Duodenal mucosa (tissue), 2 donors: ENCODE measurements around the gene TNIP3.

Experiments
- H3K27ac ChIP-seq: one replicate; pipeline ENCODE4 v1.7.0; 2013; ENCODE audit warnings: low read depth, low read length
- H3K27me3 ChIP-seq, 2 donors: one replicate each; pipeline ENCODE4 v1.7.0; 2013; ENCODE audit warnings: low read length in 2 of 2, control low read depth in 1 of 2; ENCODE audit not compliant: insufficient read depth in 2 of 2, control insufficient read depth in 1 of 2
- H3K36me3 ChIP-seq, 2 donors: one replicate each; pipeline ENCODE4 v1.7.0; 2013; ENCODE audit warnings: low read length in 2 of 2, control low read depth in 1 of 2; ENCODE audit not compliant: insufficient read depth in 2 of 2, control insufficient read depth in 1 of 2
- H3K4me1 ChIP-seq, 2 donors: one replicate each; pipeline ENCODE4 v1.7.0; 2013; ENCODE audit warnings: low read length in 2 of 2, control low read depth in 1 of 2; ENCODE audit not compliant: insufficient read depth in 2 of 2, control insufficient read depth in 1 of 2
- H3K4me3 ChIP-seq, 2 donors: one replicate each; pipeline ENCODE4 v1.7.0; 2013; ENCODE audit warnings: low read length in 2 of 2, low read depth in 1 of 2
- H3K9ac ChIP-seq, 2 donors: one replicate each; pipeline ENCODE4 v1.7.0; 2013; ENCODE audit warnings: low read length in 2 of 2, low read depth in 1 of 2
- H3K9me3 ChIP-seq, 2 donors: one replicate each; pipeline ENCODE4 v1.7.0; 2013; ENCODE audit warnings: low read length in 2 of 2, control low read depth in 1 of 2; ENCODE audit not compliant: control insufficient read depth in 1 of 2

TNIP3 gene

DNA sequence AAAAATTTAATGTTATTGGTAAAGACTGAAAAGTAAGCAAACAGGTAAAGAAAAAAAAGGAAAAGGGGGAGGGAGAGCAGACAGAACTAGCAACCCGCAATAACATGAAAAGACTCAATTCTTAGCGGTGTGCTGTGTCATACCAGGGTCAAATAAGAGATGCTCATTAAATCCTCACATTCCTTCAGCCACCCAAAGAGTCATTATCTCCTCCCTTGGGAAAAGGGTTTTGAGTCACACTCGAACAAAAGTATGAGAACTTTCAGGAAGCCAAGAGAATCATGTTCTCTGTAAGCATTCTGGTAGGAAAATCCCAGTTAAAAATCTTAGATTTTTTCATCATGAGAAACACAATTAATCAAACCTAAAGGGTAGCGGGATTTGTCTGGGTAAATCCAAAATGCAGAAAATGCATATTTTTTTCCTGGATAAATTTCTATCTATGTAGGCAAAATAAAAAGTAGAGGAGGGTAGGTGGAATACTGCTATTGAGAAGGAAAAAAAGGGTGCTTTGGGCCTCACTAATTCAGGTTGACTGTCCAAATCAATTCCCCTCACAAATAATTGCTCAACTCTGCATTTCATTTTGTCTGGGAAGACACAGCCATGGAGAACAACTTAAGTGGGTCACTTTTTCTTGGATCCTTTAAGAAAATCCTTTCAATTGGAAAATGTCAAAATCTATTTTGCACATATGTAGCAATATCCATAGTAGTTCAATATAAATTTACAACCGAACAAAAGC, 23.2 kb downstream of the TNIP3 start:
- no peak overlapping the region for H3K27ac ChIP-seq
- H3K27me3 ChIP-seq, result no peaks in the 10 kb centered on the region
- H3K36me3 ChIP-seq, result no peaks in the 10 kb centered on the region
- no peak overlapping the region for H3K9ac ChIP-seq
- no peak overlapping the region for H3K4me3 ChIP-seq
- peaks cover 0 to 9% of the 10 kb centered on the region in 2 donors for H3K4me1 ChIP-seq
- no peaks in the 10 kb centered on the region for H3K9me3 ChIP-seq

DNA sequence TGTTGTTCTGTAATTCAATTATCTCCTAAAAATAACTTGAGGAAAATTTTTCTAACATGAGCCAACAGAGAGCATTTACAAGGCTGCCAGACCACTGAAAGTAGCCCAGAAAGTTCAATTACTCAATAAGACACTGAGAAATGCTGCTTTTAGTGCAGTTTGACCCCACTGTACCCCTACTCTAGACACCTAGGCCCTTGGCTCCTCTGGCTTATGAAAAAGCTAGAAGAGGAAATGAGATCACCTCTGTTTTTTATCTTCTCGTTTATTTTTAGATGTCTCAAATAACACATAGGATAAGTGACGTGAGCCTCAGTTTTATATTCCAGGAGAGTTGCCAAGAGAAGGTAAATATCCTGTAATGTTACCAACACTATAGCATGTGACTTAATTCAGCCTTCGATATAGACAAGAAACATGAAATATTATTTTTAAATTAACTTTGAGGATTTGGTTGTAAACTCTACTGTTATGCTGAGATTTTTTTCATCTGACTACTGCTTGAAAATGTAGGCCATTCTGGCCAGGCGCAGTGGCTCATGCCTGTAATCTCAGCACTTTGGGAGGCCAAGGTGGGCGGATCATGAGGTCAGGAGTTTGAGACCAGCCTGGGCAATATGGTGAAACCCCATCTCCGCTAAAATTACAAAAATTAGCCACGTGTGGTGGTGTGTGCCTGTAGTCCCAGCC, 24.4 kb downstream of the TNIP3 start:
- H3K27ac ChIP-seq, result no peak overlapping the region
- H3K4me3 ChIP-seq, result no peak overlapping the region
- no peaks in the 10 kb centered on the region for H3K9me3 ChIP-seq
- H3K27me3 ChIP-seq, result no peaks in the 10 kb centered on the region
- H3K9ac ChIP-seq, result no peak overlapping the region
- peaks cover 0 to 9% of the 10 kb centered on the region in 2 donors for H3K4me1 ChIP-seq
- H3K36me3 ChIP-seq, result no peaks in the 10 kb centered on the region

DNA sequence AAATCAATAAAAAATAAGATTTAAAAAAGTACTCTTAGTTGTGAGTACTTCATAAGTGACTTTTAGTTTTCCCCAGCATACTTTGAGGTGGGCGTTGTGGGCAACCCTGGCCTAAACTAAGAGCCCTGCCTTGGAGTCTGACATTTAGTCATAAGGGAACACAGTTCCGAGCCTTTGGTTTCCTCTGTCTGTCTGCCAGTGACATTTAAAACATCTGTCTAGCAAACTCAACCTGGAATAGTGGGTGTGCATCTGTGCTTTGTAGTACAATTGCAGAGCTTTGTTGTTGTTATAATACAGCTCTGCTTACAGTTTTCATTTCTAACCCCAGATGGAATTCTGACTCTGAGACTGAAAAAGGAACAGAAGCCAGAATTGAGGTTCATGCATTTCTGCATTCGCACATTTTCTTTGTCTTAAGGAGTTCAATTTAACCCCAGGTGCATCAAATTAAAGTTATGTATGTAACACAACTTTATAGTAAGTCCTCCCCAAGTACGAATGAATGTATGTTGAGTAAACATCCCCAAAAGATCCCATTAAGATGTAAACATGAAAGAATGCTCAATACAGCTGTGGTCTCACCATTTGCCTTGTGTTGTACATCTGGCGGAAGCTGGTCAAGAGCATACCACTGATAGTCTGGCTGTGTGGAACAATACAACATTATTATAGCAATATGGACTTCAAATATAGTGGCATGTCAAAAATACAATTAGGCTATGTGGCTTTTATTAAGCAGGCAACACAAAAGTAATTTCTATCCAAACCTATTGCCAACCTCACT, 25.9 kb downstream of the TNIP3 start:
- H3K4me3 ChIP-seq, result no peak overlapping the region
- no peak overlapping the region for H3K9ac ChIP-seq
- no peaks in the 10 kb centered on the region for H3K9me3 ChIP-seq
- H3K27me3 ChIP-seq, result no peaks in the 10 kb centered on the region
- peaks cover 0 to 9% of the 10 kb centered on the region in 2 donors for H3K4me1 ChIP-seq
- H3K27ac ChIP-seq, result no peak overlapping the region
- H3K36me3 ChIP-seq, result no peaks in the 10 kb centered on the region

DNA sequence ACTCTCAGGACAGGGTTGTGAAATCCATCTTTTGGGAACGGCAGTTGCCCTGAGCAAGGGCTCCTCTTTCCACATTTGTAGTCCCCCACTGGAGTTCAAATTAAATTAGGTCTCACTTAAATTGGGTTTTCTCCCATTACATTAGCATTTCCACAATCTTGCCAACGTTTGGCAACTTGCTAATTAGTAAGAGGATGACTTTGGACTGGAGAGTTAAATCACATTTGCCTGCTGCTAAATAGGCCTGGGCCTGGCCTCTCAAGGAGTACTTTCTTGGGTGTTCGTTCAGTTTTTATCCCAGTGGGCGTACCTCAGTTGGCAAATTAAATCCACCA, 33.8 kb downstream of the TNIP3 start:
- H3K36me3 ChIP-seq, result no peaks in the 10 kb centered on the region
- no peak overlapping the region for H3K27ac ChIP-seq
- no peaks in the 10 kb centered on the region for H3K27me3 ChIP-seq
- H3K9me3 ChIP-seq, result no peaks in the 10 kb centered on the region
- H3K4me1 ChIP-seq, result no peaks in the 10 kb centered on the region
- H3K4me3 ChIP-seq, result no peak overlapping the region
- H3K9ac ChIP-seq, result no peak overlapping the region

DNA sequence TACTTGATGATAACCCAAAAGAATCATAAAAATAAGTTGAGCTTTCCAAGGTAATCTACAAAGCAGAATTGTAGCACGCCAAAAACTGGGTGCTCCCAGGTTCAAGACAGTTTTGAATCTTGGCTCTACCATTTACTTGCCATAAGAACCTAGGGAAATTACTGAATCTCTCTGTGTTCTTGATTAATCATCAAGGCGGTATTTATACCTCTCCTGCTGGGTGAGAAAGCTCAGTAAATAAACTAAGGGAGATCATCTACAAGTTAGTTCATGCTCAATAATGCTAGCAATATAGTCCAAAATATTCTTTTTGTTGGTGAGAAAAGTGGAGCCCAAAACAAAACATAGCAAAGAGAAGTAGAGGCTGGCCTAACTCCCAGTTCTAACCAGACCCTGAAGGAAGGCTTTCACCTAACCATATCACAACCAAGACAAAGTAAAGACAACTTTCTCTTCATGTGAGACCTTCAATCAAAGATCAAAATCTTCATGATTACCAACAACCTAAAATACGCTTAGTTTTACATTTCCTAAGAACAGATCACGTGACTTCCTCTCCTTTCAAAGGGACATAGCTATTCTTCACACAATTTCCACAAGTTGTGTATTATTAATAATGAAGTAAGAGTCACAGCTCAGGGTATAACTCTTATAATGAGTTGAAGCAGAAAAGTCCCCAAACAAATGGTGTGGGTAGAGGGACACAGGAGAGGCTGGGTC, 34.4 kb downstream of the TNIP3 start:
- no peak overlapping the region for H3K4me3 ChIP-seq
- H3K4me1 ChIP-seq, result no peaks in the 10 kb centered on the region
- no peaks in the 10 kb centered on the region for H3K9me3 ChIP-seq

DNA sequence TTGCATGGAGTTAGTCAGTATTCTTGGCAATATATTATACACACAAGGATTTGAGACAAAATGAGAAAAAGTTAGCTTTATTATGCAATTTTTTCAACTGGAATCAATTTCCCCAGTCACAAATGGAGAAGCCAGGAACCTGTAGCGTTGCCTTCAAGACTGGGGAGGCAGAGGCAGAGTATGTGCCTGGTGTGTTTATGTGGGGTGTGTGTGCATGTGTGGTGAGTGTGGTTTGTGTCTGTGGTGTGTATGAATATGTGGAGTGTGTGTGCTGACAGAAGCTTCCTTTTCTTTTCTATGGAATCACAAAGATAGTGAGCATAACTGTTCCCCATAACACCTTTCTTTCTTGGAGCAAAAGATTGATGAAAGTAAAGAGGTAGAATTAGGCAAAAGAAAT, 37.0 kb downstream of the TNIP3 start:
- no peaks in the 10 kb centered on the region for H3K9me3 ChIP-seq
- H3K4me1 ChIP-seq, result no peaks in the 10 kb centered on the region
- no peaks in the 10 kb centered on the region for H3K27me3 ChIP-seq
- no peak overlapping the region for H3K4me3 ChIP-seq
- no peaks in the 10 kb centered on the region for H3K36me3 ChIP-seq
- H3K27ac ChIP-seq, result no peak overlapping the region
- no peak overlapping the region for H3K9ac ChIP-seq

More for the DNA sequence above, 34.4 kb downstream of the TNIP3 start:
- Histone ChIP-seq H3K27me3 (no peaks in the 10 kb centered on the region), H3K36me3 (no peaks in the 10 kb centered on the region), H3K27ac (no peak overlapping the region), H3K9ac (no peak overlapping the region)

DNA sequence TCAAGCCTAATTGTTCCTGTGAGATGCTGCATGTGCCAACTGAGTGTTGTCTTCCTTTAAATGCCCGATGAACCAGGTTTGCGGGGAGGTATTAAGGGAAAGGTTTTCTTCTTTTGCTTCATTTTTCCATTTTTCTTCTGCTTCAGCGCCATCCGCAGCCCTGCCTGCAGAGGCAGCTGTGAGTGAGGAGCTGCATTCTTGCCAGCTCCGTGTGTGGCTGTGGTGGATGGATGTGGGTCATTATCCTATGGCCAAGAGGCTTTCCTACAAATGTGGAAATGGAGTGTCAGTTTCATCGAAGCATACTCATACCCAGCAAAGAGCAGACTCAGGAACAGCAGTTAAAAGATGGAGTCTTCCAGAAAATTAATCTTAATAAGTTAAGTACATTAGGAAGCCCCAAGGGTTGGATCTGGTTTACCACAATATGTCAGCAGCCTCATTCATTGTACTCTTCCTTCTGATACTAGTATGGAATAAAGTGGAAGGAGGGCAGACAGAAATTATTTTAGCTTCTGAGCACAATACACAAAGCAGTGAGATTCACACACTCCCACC, 37.6 kb downstream of the TNIP3 start:
- Histone ChIP-seq H3K4me3 (no peak overlapping the region), H3K9ac (no peak overlapping the region), H3K4me1 (no peaks in the 10 kb centered on the region), H3K27ac (no peak overlapping the region), H3K9me3 (no peaks in the 10 kb centered on the region), H3K27me3 (no peaks in the 10 kb centered on the region), H3K36me3 (no peaks in the 10 kb centered on the region)

DNA sequence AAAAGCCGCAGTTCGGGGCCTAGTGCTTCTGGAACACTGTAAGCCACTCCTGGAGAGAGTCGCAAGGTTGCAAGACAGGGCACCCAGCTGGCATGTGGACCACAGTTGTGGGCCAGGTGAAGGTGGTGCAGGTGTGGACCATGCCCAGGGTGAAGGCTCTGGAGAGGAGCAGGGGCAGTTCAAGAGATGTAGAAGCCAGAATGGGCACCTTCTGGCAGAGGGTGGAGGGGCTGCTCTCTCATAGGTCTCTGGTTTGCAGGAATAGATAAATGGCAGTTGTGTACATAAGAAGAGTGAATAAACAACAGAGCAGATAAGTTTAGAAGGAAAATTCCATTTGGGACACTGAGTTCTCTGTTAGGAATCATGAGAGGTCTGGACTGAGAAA, 38.6 kb downstream of the TNIP3 start:
- H3K9ac ChIP-seq, result no peak overlapping the region
- no peaks in the 10 kb centered on the region for H3K36me3 ChIP-seq
- H3K27me3 ChIP-seq, result no peaks in the 10 kb centered on the region
- H3K9me3 ChIP-seq, result no peaks in the 10 kb centered on the region
- no peak overlapping the region for H3K27ac ChIP-seq
- no peak overlapping the region for H3K4me3 ChIP-seq
- H3K4me1 ChIP-seq, result no peaks in the 10 kb centered on the region

DNA sequence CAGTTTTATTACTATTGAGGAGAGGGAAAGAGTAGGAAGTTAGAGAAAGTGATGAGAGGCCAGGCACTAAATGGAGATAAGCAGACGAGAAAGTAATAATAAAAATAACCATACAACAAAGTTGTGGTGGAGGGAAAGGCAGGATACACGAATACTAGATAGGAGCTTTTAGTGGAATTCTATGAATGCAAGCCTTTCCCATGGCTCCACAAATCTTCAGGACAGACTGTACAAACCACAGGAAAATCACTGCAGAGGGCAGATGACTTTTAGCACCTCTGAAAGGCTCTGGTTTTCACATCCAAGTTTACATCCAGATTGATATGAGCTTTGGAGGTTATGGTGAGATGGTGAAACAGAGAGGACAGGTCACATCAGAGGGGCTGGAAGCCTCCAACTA, 41.5 kb downstream of the TNIP3 start:
- H3K4me1 ChIP-seq, result no peaks in the 10 kb centered on the region
- H3K27me3 ChIP-seq, result no peaks in the 10 kb centered on the region
- no peak overlapping the region for H3K9ac ChIP-seq

More for the DNA sequence above, 41.5 kb downstream of the TNIP3 start:
- Histone ChIP-seq H3K9me3 (no peaks in the 10 kb centered on the region), H3K4me3 (no peak overlapping the region), H3K27ac (no peak overlapping the region), H3K36me3 (no peaks in the 10 kb centered on the region)
